Measurements from ENCODE around the gene OVOL1. TPM values are rescaled to one million over a fixed set of nuclear protein-coding genes. Genes with fewer than 3 reads are reported as not detected.

OVOL1 gene
- total RNA-seq, 4 donors from 2014 or later = not detected

- 90% methylated on average over 8 of the region's 8 CpGs for WGBS
- no peak overlapping the region for H3K4me3 ChIP-seq
- no peaks in the 10 kb centered on the region for H3K4me1 ChIP-seq
- H3K36me3 ChIP-seq = no peaks in the 10 kb centered on the region
- TF ChIP-seq, protein P1, sequence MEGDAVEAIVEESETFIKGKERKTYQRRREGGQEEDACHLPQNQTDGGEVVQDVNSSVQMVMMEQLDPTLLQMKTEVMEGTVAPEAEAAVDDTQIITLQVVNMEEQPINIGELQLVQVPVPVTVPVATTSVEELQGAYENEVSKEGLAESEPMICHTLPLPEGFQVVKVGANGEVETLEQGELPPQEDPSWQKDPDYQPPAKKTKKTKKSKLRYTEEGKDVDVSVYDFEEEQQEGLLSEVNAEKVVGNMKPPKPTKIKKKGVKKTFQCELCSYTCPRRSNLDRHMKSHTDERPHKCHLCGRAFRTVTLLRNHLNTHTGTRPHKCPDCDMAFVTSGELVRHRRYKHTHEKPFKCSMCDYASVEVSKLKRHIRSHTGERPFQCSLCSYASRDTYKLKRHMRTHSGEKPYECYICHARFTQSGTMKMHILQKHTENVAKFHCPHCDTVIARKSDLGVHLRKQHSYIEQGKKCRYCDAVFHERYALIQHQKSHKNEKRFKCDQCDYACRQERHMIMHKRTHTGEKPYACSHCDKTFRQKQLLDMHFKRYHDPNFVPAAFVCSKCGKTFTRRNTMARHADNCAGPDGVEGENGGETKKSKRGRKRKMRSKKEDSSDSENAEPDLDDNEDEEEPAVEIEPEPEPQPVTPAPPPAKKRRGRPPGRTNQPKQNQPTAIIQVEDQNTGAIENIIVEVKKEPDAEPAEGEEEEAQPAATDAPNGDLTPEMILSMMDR (IDR thresholded peaks at IDR 0.05) = no peak
- TF ChIP-seq POLR2AphosphoS5 (IDR thresholded peaks at IDR 0.05) (no peak), EP300 (IDR thresholded peaks at IDR 0.05) (no peak), POLR2A (IDR thresholded peaks at IDR 0.05; ENCODE audit: low read depth) (no peak)
- H3K27me3 ChIP-seq = peaks cover 0 to 99% (median 24%) of the 10 kb centered on the region in 4 donors
- DNase-seq (ENCODE audit: extremely low spot score) = no peak
- H3K9me3 ChIP-seq = no peaks in the 10 kb centered on the region
- intact Hi-C loops (cut with DNase I) = no loop called here
- no peak overlapping the region for H3K27ac ChIP-seq (replicated peaks in 1 of 4)
Measured at GRCh38 chr11:65798882-65799281, 12.0 kb downstream of the OVOL1 start.

DNA sequence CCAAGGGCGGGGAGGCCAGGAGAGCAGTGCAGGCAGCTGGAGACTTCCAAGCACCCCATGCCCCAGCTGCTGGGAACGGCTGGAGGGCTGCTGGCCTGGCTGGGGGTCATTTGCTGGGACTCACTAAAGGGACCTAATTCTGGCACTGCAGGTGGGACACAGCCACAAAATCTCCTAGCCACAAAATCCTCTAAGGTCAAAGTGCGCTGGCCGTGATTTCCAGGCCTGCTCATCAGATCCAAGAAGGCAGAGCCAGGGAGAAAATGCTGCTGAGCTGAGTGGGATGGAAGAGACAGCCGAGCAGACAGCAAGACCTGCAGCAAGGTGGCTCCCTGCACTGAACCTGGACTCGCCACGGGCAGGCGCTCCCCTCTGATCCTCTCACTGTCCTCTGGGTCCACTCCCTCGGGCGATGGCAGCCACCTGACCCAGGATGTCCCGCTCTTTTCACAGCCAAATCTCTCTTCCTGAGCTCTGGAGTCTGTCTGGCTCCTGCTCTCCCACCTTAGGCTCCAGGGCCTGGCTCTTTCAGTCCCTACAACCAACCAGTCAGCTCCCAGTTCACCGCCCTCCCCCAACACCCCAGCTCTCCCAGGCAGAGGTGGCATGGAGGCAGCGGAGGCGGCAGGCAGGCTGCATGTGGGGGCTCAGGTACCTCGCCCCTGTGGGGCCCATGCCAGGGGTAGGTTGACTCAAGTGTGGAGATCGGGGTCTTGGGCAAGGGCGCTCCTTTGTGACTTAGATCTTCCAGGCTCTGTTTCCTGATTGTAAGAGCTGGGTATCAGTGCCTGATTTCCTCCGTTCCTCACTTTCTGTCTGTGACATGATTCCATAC, 14.5 kb downstream of the OVOL1 start:
- Histone ChIP-seq H3K4me3 (no peak overlapping the region), H3K9me3 (no peaks in the 10 kb centered on the region), H3K27me3 (peaks cover 0 to 91% (median 27%) of the 10 kb centered on the region in 4 donors), H3K36me3 (no peaks in the 10 kb centered on the region), H3K4me1 (no peaks in the 10 kb centered on the region), H3K27ac (replicated peaks in 1 of 4) (no peak overlapping the region)
- TF ChIP-seq POLR2AphosphoS5 (IDR thresholded peaks at IDR 0.05) (no peak), POLR2A (IDR thresholded peaks at IDR 0.05; ENCODE audit: low read depth) (no peak), EP300 (IDR thresholded peaks at IDR 0.05) (no peak)
- TF ChIP-seq, protein P1 (IDR thresholded peaks at IDR 0.05) = no peak
- intact Hi-C loops (cut with DNase I) = no loop called here
- 83% methylated on average over 14 of the region's 18 CpGs for WGBS
- no peak for DNase-seq (ENCODE audit: extremely low spot score)

DNA sequence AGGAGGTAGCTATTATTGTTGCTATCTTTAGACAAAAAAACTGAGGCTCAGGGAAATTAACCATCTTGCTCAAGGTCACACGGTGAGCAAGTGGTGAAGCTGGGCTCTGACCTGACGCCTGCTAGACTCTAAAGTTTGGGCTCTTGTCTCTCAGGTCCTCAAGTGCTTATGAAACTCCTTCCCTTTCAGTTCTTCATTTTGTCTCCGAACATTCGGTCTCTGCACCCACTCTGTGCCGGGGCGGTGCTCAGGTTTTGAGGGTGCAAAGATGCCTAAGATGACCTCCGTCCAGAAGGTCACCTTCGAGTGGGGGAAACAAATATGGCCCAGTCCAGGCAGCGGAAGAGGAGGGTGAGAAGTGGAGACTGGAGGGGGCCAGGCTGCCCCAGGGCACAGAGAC, 16.0 kb downstream of the OVOL1 start:
- TF ChIP-seq, protein P1 (IDR thresholded peaks at IDR 0.05) = no peak
- TF ChIP-seq POLR2A (IDR thresholded peaks at IDR 0.05; ENCODE audit: low read depth) (no peak), POLR2AphosphoS5 (IDR thresholded peaks at IDR 0.05) (no peak), EP300 (IDR thresholded peaks at IDR 0.05) (no peak)
- no peak overlapping the region for H3K27ac ChIP-seq (replicated peaks in 1 of 4)
- no peaks in the 10 kb centered on the region for H3K36me3 ChIP-seq

GRCh38 chr11:65803797-65804492, 17.1 kb downstream of the OVOL1 start:
- Histone ChIP-seq H3K4me3 (no peak overlapping the region), H3K27me3 (peaks cover 0 to 65% (median 27%) of the 10 kb centered on the region in 4 donors), H3K27ac (replicated peaks in 1 of 4) (no peak overlapping the region), H3K4me1 (no peaks in the 10 kb centered on the region), H3K36me3 (no peaks in the 10 kb centered on the region), H3K9me3 (no peaks in the 10 kb centered on the region)
- intact Hi-C loops (cut with DNase I) = no loop called here
- no peak for TF ChIP-seq POLR2A (IDR thresholded peaks at IDR 0.05; ENCODE audit: low read depth)
- TF ChIP-seq EP300 (IDR thresholded peaks at IDR 0.05) = no peak
- no peak for TF ChIP-seq POLR2AphosphoS5 (IDR thresholded peaks at IDR 0.05)
- TF ChIP-seq, protein P1 (IDR thresholded peaks at IDR 0.05) = no peak
- DNase-seq (ENCODE audit: extremely low spot score) = no peak
- 60% methylated on average over 19 of the region's 21 CpGs for WGBS

More for the DNA sequence above, 16.0 kb downstream of the OVOL1 start:
- WGBS = 81% methylated on average over 9 of the region's 9 CpGs
- DNase-seq (ENCODE audit: extremely low spot score) = no peak
- peaks cover 0 to 76% (median 27%) of the 10 kb centered on the region in 4 donors for H3K27me3 ChIP-seq
- no peaks in the 10 kb centered on the region for H3K9me3 ChIP-seq
- H3K4me3 ChIP-seq = no peak overlapping the region
- intact Hi-C loops (cut with DNase I) = no loop called here
- no peaks in the 10 kb centered on the region for H3K4me1 ChIP-seq

Measured in esophagus muscularis mucosa (tissue), 4 donors.